Gastrocnemius medialis (tissue), 4 donors: ENCODE results near the gene HBZ.

ENCODE experiments used
- CTCF ChIP-seq, 5 experiments: fragments of 450-650 bp in 3 of 5; fragments of 200-600 bp in 2 of 5; sonication (generic) in 2 of 5; IDR thresholded peaks in 4 of 5; conservative IDR thresholded peaks in 1 of 5; 1 replicate in 4 of 5; 2 replicates in 1 of 5; pipeline ENCODE4 v1.5.1; 2016 to 2019; ENCODE audit warnings: antibody characterized with exemption in 5 of 5, mild to moderate bottlenecking in 3 of 5, moderate library complexity in 3 of 5
- POLR2A ChIP-seq, 2 donors: fragments of 450-650 bp; IDR thresholded peaks; one replicate each; pipeline ENCODE4 v1.6.1; 2017; ENCODE audit warnings: antibody characterized with exemption in 2 of 2, mild to moderate bottlenecking in 2 of 2, moderate library complexity in 2 of 2

- TF ChIP-seq CTCF (IDR thresholded peaks at IDR 0.05 in 4 of 5, conservative IDR thresholded peaks at IDR 0.05 in 1 of 5) (no peak), POLR2A (IDR thresholded peaks at IDR 0.05) (no peak)
Measured at GRCh38 chr16:144797-145252, 7.6 kb upstream of the HBZ start.
